Smooth muscle cell of the brain vasculature (primary cell): ENCODE measurements around the gene TNS3.

Source experiments
- DNase-seq: peaks from one replicate; pipeline ENCODE4 v3.0.0-alpha.2; 2012; ENCODE audit warnings: low read depth, low spot score

The TNS3 gene

DNA sequence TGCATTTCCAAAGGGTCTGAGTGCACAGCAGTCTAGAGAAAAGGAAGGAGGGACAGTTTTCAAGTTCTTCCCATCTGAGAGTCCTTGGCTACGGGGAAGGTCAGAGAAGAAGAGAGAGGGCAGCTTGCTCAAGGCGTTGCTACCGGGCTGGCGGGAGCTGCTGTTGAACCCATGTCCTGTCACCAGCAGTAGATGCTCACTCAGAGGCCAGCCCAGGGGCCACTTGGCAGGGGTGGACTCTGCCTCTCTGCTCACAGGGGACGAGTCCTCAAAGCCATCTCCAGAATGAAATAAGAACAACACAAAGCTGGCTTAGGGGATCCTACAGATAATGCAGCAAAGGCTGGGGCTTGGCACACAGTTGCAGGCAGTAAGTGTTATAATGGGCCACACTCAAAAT is 231.5 kb downstream of the TNS3 start:
- no peak for DNase-seq

DNA sequence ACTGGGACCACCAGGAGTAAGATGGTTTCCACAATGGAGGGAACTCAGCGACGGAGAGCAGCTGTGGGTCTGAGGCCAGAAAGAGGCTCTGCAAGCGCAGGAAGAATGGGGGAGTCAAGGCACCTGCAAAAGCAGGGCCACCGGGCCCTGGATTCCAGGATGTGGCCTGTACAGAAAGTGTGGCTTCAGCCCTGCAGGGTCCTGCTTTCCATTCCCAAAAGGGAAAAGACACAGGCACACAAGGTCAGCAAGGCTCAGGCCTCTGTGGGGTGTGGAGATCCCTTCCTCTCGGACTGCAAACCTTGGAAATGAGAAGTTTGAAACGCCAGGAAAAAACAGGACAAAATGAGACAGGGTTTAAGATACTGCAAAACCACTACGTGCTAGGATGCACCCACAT is 232.5 kb downstream of the TNS3 start:
- no peak for DNase-seq

GRCh38 chr7:47347816-47348385 is 234.0 kb downstream of the TNS3 start:
- no peak for DNase-seq

GRCh38 chr7:47347346-47347745 is 234.6 kb downstream of the TNS3 start:
- no peak for DNase-seq

DNA sequence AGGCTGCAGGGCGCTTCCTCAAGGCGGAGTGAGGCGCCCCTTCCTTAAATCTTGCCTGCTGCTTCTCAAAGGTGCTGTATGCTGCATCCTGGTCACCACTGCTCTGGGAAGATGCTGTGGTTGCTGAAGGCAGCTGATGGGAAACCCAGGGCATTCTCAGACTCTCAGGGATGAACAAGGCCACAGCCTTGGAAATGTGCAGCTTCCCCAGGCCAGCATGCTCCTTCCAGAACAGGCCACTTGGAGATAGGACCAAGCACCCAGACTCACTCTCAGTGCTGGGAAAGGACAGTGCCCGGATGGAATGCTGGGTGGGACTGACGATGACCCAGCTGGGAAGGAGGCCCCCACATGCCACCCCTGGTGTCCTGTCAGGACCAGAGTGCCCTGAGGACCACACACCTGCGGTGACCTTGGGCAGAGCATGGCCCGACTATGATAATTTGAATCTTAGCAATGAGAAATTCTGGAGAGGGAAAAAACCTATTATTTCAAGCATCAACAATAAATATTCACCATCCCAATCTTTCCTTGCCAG is 235.5 kb downstream of the TNS3 start:
- DNase-seq: no peak

- no peak for DNase-seq
Measured at GRCh38 chr7:47345857-47346298, 236.0 kb downstream of the TNS3 start.

GRCh38 chr7:47344171-47344955 is 237.5 kb downstream of the TNS3 start:
- DNase-seq: no peak

DNA sequence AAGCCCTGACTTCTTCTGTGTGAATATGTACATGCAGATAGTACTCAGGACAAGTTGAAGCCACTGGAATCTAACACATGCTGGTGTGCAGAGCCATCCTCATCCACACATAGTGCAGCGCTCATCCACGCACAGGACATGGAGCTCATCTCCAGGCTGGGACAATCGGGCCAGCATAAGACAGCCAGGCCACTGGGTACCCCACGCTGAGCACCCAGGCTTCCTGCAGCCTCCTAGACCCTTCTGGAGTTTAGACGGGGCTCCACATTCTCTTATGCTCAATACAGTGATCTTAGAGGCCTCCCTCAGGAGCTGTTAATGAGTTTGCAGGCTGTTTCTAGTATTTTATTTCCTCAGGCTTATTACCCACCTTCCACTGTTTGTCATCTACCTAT is 238.9 kb downstream of the TNS3 start:
- no peak for DNase-seq

DNA sequence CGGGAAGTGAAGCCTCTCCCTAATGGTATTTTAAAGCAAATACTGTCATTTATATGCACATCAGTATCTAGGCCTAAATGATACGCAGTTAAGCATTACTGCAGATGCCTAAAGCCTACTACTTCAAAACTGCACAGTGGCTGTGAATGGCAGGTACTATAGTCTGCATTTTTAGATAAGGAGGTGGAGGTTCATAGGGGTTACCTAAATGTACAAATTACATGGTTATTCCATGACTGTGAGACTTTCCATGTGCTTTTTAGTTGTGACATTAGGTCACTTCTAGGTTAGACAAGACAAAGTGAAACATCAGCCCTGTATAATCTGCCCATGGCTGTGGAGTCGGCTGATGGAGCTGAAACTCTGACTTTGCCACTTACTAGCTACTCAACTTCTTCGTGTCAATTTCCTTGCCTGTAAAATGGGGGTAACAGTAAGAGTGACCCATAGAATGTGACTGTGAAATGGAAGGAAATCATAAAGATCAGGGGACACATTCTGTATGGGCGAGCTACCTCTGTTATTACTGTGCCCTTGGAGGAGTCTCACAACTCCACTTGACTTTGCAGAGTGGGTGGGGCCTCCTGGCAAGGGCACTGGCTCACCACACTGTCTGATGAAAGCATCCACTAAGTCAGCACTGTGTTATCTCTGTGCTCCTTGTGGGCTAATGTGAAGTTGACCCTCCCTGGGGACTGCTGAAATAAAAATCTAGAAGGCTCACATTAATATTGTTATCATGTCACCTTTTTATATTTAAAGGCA is 239.4 kb downstream of the TNS3 start:
- DNase-seq: no peak

GRCh38 chr7:47340517-47340916 is 241.4 kb downstream of the TNS3 start:
- DNase-seq: no peak

GRCh38 chr7:47338026-47338425 is 243.9 kb downstream of the TNS3 start:
- no peak for DNase-seq

- no peak for DNase-seq
Measured at GRCh38 chr7:47337531-47337930, 244.4 kb downstream of the TNS3 start.

- no peak for DNase-seq
Measured at GRCh38 chr7:47336472-47337425, 245.2 kb downstream of the TNS3 start.

GRCh38 chr7:47335557-47336471 is 246.1 kb downstream of the TNS3 start:
- no peak for DNase-seq

DNA sequence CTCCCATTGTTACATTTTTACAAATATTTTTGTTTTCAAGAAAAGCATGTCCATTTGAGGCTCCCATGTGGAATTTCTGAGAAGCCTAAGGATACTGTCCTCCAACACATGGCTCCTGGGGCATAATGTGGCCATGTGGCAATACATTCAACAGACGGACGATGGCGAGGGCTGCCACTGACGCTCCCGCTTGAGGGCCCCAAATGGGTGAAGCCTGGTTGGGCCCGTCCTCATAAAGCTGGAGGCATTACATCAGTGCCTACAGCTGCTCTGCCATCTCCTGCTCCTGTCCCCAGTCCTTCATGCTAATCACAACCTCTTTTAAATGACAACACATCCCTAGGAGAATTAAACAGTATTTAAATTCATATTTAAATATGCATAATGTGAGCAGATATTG is 246.8 kb downstream of the TNS3 start:
- DNase-seq: no peak

- no peak for DNase-seq
Measured at GRCh38 chr7:47333959-47334358, 248.0 kb downstream of the TNS3 start.

DNA sequence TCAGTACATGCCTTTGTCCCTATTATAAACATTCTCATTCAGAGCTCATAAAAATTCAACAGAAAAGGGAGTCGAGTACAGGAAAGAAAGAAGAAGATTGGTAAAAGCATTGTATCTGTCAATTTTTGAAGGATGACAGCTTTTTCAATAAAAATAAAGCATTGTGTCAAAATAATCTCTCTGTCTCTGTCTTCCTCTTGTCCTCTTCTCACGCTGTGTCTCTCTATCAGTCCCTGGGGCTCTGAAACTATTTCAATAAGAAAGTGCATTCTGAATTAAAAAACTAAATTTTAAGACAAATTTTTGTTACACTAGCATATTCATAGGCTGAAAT is 248.4 kb downstream of the TNS3 start:
- no peak for DNase-seq

GRCh38 chr7:47332681-47333553 is 249.0 kb downstream of the TNS3 start:
- DNase-seq: no peak

- DNase-seq: no peak
Measured at GRCh38 chr7:47332213-47332612, 249.7 kb downstream of the TNS3 start.
